Activated B cell treated with CpG ODN at 0.5 μM for 24 hours (primary cell): ENCODE data around the gene FHIT. TPM values are rescaled to one million over a fixed set of nuclear protein-coding genes. Genes with fewer than 3 reads are reported as not detected.

Experiments
- ATAC-seq: fragments of 200-7000 bp; cut with Tn5 transposase; one replicate; pipeline ENCODE4 v1.10.0; 2021; ENCODE audit warnings: low read depth, mild to moderate bottlenecking, moderate library complexity
- CTCF ChIA-PET: fragments of 350-600 bp; sonication (Branson Sonifier 250); formaldehyde crosslinking; loops from one replicate; lab custom pipeline; 2021; ENCODE audit warnings: antibody characterized with exemption; lab: Charles Lee
- POLR2A ChIA-PET: fragments of 350-600 bp; sonication (Branson Sonifier 250); formaldehyde crosslinking; loops from one replicate; lab custom pipeline; 2021; ENCODE audit warnings: antibody characterized with exemption; lab: Charles Lee
- DNase-seq: peaks from one replicate; pipeline ENCODE4 v3.0.0; 2022
- H3K27ac Mint-ChIP-seq: one replicate; pipeline ENCODE4 v1.8.0; 2020; ENCODE audit warnings: mixed read lengths
- H3K27me3 Mint-ChIP-seq: one replicate; pipeline ENCODE4 v1.8.0; 2021; ENCODE audit warnings: mixed read lengths
- H3K36me3 Mint-ChIP-seq: one replicate; pipeline ENCODE4 v1.8.0; 2021; ENCODE audit warnings: low read depth, mixed read lengths
- H3K4me1 Mint-ChIP-seq: one replicate; pipeline ENCODE4 v1.8.0; 2021; ENCODE audit warnings: mixed read lengths
- H3K4me3 Mint-ChIP-seq: one replicate; pipeline ENCODE4 v1.8.0; 2020; ENCODE audit warnings: mild to moderate bottlenecking, mixed read lengths
- H3K9me3 Mint-ChIP-seq: one replicate; pipeline ENCODE4 v1.8.0; 2020; ENCODE audit warnings: mixed read lengths
- CTCF ChIP-seq: fragments of 200-600 bp; IDR thresholded peaks from one replicate; pipeline ENCODE4 v1.8.0; 2022; ENCODE audit warnings: antibody characterized with exemption, mild to moderate bottlenecking
- intact Hi-C: fragments of 100-400 bp; cut with micrococcal nuclease; formaldehyde crosslinking; loops from one replicate; pipeline ENCODE4 v1.15.1; 2024
- total RNA-seq: library from RNA; stranded (reverse); gene quantifications from 2 replicates; pipeline ENCODE4 v1.2.3, GENCODE V29; 2022

The FHIT gene
- total RNA-seq, 1 donor from 2014 or later: 5.5 TPM

- Mint-ChIP-seq H3K27ac (no peak overlapping the region), H3K9me3 (no peaks in the 10 kb centered on the region), H3K36me3 (no peaks in the 10 kb centered on the region), H3K4me3 (no peak overlapping the region), H3K27me3 (peaks cover 4% of the 10 kb centered on the region), H3K4me1 (no peaks in the 10 kb centered on the region)
- no peak for TF ChIP-seq CTCF
- intact Hi-C loops: no loop called here
- no peak for ATAC-seq
- CTCF ChIA-PET: no interaction called here
- POLR2A ChIA-PET: no interaction called here
- no peak for DNase-seq
These were observed 1325.3 kb downstream of the FHIT start for GRCh38 chr3:59925946-59926345.

GRCh38 chr3:59922192-59922591 is 1329.1 kb downstream of the FHIT start:
- no peak overlapping the region for H3K4me3 Mint-ChIP-seq
- POLR2A ChIA-PET: no interaction called here
- H3K27ac Mint-ChIP-seq: no peak overlapping the region

GRCh38 chr3:59920822-59921221 is 1330.4 kb downstream of the FHIT start:
- intact Hi-C loops: no loop called here
- Mint-ChIP-seq H3K27me3 (peaks cover 2% of the 10 kb centered on the region), H3K36me3 (no peaks in the 10 kb centered on the region), H3K27ac (no peak overlapping the region), H3K9me3 (no peaks in the 10 kb centered on the region), H3K4me3 (no peak overlapping the region), H3K4me1 (no peaks in the 10 kb centered on the region)
- no peak for DNase-seq
- POLR2A ChIA-PET: no interaction called here
- no peak for TF ChIP-seq CTCF
- no peak for ATAC-seq
- CTCF ChIA-PET: no interaction called here

More at GRCh38 chr3:59922192-59922591, 1329.1 kb downstream of the FHIT start:
- H3K9me3 Mint-ChIP-seq: no peaks in the 10 kb centered on the region
- ATAC-seq (no peak), DNase-seq (no peak)
- intact Hi-C loops: no loop called here
- no peaks in the 10 kb centered on the region for H3K36me3 Mint-ChIP-seq
- CTCF ChIA-PET: no interaction called here
- H3K27me3 Mint-ChIP-seq: peaks cover 4% of the 10 kb centered on the region
- H3K4me1 Mint-ChIP-seq: no peaks in the 10 kb centered on the region
- TF ChIP-seq CTCF: no peak

GRCh38 chr3:59919586-59919985 is 1331.7 kb downstream of the FHIT start:
- CTCF ChIA-PET: no interaction called here
- POLR2A ChIA-PET: no interaction called here
- H3K4me3 Mint-ChIP-seq: no peak overlapping the region
- H3K27me3 Mint-ChIP-seq: no peaks in the 10 kb centered on the region
- intact Hi-C loops: no loop called here
- no peak for TF ChIP-seq CTCF
- H3K36me3 Mint-ChIP-seq: no peaks in the 10 kb centered on the region
- H3K27ac Mint-ChIP-seq: no peak overlapping the region
- no peak for DNase-seq
- H3K9me3 Mint-ChIP-seq: no peaks in the 10 kb centered on the region
- H3K4me1 Mint-ChIP-seq: no peaks in the 10 kb centered on the region
- ATAC-seq: no peak

- Mint-ChIP-seq H3K36me3 (no peaks in the 10 kb centered on the region), H3K27me3 (no peaks in the 10 kb centered on the region), H3K4me1 (no peaks in the 10 kb centered on the region), H3K27ac (no peak overlapping the region), H3K9me3 (no peaks in the 10 kb centered on the region), H3K4me3 (no peak overlapping the region)
- CTCF ChIA-PET: no interaction called here
- ATAC-seq: no peak
- POLR2A ChIA-PET: no interaction called here
- intact Hi-C loops: no loop called here
- DNase-seq: no peak
- TF ChIP-seq CTCF: no peak
These were observed 1337.0 kb downstream of the FHIT start for GRCh38 chr3:59914251-59914650.
